GM19240 (cell line): Measurements from ENCODE around the gene RNU7-1.

Experiments used
- DNase-seq: peaks from one replicate; pipeline ENCODE4 v3.0.0; 2011; ENCODE audit warnings: low spot score; ENCODE audit not compliant: insufficient read length

RNU7-1 gene

GRCh38 chr12:6952121-6952862, 8.7 kb downstream of the RNU7-1 start:
- DNase-seq: no peak

GRCh38 chr12:6952863-6953441, 9.3 kb downstream of the RNU7-1 start:
- no peak for DNase-seq

GRCh38 chr12:6953442-6954315, 10.1 kb downstream of the RNU7-1 start:
- peak; percentile 45 for DNase-seq

- no peak for DNase-seq
Measured at GRCh38 chr12:6954316-6955107, 10.9 kb downstream of the RNU7-1 start.

- DNase-seq: no peak
Measured at GRCh38 chr12:6955108-6956020, 11.7 kb downstream of the RNU7-1 start.

GRCh38 chr12:6956021-6956727, 12.6 kb downstream of the RNU7-1 start:
- no peak for DNase-seq

- DNase-seq: no peak
Measured at GRCh38 chr12:6957151-6957701, 13.6 kb downstream of the RNU7-1 start.

- no peak for DNase-seq
Measured at GRCh38 chr12:6957741-6958608, 14.4 kb downstream of the RNU7-1 start.

- DNase-seq: no peak
Measured at GRCh38 chr12:6958609-6959057, 15.0 kb downstream of the RNU7-1 start.

- peak; percentile 56 for DNase-seq
Measured at GRCh38 chr12:6959058-6959804, 15.6 kb downstream of the RNU7-1 start.

- no peak for DNase-seq
Measured at GRCh38 chr12:6959805-6960592, 16.4 kb downstream of the RNU7-1 start.

- DNase-seq: no peak
Measured at GRCh38 chr12:6960593-6961277, 17.1 kb downstream of the RNU7-1 start.

GRCh38 chr12:6961278-6961694, 17.7 kb downstream of the RNU7-1 start:
- DNase-seq: no peak

GRCh38 chr12:6961695-6962284, 18.2 kb downstream of the RNU7-1 start:
- DNase-seq: no peak

GRCh38 chr12:6962285-6963015, 18.8 kb downstream of the RNU7-1 start:
- no peak for DNase-seq
